ENCODE results near the gene MGP.

- TF ChIP-seq CTCF (IDR thresholded peaks at IDR 0.05; ENCODE audit: low read length) (no peak), EZH2 (IDR thresholded peaks at IDR 0.05; ENCODE audit: borderline replicate concordance, low read length) (no peak)
These were observed 27.7 kb upstream of the MGP start for GRCh38 chr12:14913381-14913781.
